Measurements from ENCODE around the gene PRSS21. TPM values are rescaled to one million over a fixed set of nuclear protein-coding genes. Genes with fewer than 3 reads are reported as not detected.

PRSS21 gene
- total RNA-seq, 4 donors from 2014 or later: 1.5 TPM; not detected in 3

- no peak for DNase-seq
- peaks cover 0 to 20% (median 5%) of the 10 kb centered on the region in 3 donors for H3K9me3 ChIP-seq
- H3K4me1 ChIP-seq: peaks cover 9 to 41% (median 11%) of the 10 kb centered on the region in 3 donors
- peak overlapping the region; percentile 85 to 91 (median 88) for H3K27ac ChIP-seq
- no peak for TF ChIP-seq CTCF (IDR thresholded peaks at IDR 0.05)
- no peak for TF ChIP-seq POLR2A (IDR thresholded peaks at IDR 0.05)
- WGBS, 2 donors: 89 to 90% methylated on average over 4 to 5 of the region's 24 CpGs
- intact Hi-C loops (cut with DNase I): no loop called here
- peak overlapping the region; percentile 48 to 67 (median 54) for H3K4me3 ChIP-seq
- H3K27me3 ChIP-seq: peaks cover 0 to 74% (median 0%) of the 10 kb centered on the region in 4 donors
- peaks cover 0 to 34% (median 0%) of the 10 kb centered on the region in 3 donors for H3K36me3 ChIP-seq
These were observed 39.8 kb downstream of the PRSS21 start for GRCh38 chr16:2856686-2857450.

GRCh38 chr16:2857451-2858244 is 40.6 kb downstream of the PRSS21 start, which contains the start of gene PRSS22:
Gene PRSS22 (minus strand): TSS chr16:2858170. CDS start chr16:2858104, 66 bp downstream.
- H3K9me3 ChIP-seq: peaks cover 0 to 20% (median 5%) of the 10 kb centered on the region in 3 donors
- H3K27me3 ChIP-seq: peaks cover 0 to 72% (median 0%) of the 10 kb centered on the region in 4 donors
- 3 to 6% methylated on average over 23 to 25 of the region's 42 CpGs for WGBS, 2 donors
- H3K27ac ChIP-seq: peak within 1 kb of the TSS; percentile 85 to 91 (median 88)
- intact Hi-C loops (cut with DNase I): no loop called here
- H3K4me3 ChIP-seq: peak within 1 kb of the TSS; percentile 48 to 67 (median 54)
- H3K36me3 ChIP-seq: peaks cover 0 to 27% (median 0%) of the 10 kb centered on the region in 3 donors
- TF ChIP-seq POLR2A (IDR thresholded peaks at IDR 0.05) (peak in 2 of 4 donors; percentile 33 to 36), CTCF (IDR thresholded peaks at IDR 0.05) (no peak)
- peaks cover 9 to 41% (median 11%) of the 10 kb centered on the region in 3 donors for H3K4me1 ChIP-seq
- DNase-seq: no peak

GRCh38 chr16:2858245-2859025 is 41.4 kb downstream of the PRSS21 start:
- Histone ChIP-seq H3K27ac (peak overlapping the region; percentile 85 to 91 (median 88)), H3K4me1 (peaks cover 9 to 41% (median 11%) of the 10 kb centered on the region in 3 donors), H3K9me3 (peaks cover 0 to 20% (median 5%) of the 10 kb centered on the region in 3 donors), H3K36me3 (peaks cover 0 to 20% (median 0%) of the 10 kb centered on the region in 3 donors), H3K4me3 (peak overlapping the region; percentile 48 to 67 (median 54)), H3K27me3 (peaks cover 0 to 69% (median 0%) of the 10 kb centered on the region in 4 donors)
- 7 to 25% methylated on average over 2 to 5 of the region's 23 CpGs for WGBS, 2 donors
- no peak for TF ChIP-seq POLR2A (IDR thresholded peaks at IDR 0.05)
- TF ChIP-seq CTCF (IDR thresholded peaks at IDR 0.05): peak in 4 of 6 experiments; percentile 10 to 44 (median 23)
- intact Hi-C loops (cut with DNase I): no loop called here
- DNase-seq: no peak

GRCh38 chr16:2859686-2860265 is 42.7 kb downstream of the PRSS21 start:
- H3K9me3 ChIP-seq: peaks cover 0 to 14% (median 0%) of the 10 kb centered on the region in 3 donors
- H3K4me3 ChIP-seq: no peak overlapping the region
- intact Hi-C loops (cut with DNase I): no loop called here
- WGBS, 2 donors: 69 to 70% methylated on average over 5 of the region's 10 CpGs
- H3K27me3 ChIP-seq: peaks cover 0 to 73% (median 0%) of the 10 kb centered on the region in 4 donors
- no peak overlapping the region for H3K27ac ChIP-seq
- DNase-seq: no peak
- H3K4me1 ChIP-seq: peaks cover 9 to 41% (median 11%) of the 10 kb centered on the region in 3 donors
- TF ChIP-seq CTCF (IDR thresholded peaks at IDR 0.05): no peak
- TF ChIP-seq POLR2A (IDR thresholded peaks at IDR 0.05): no peak
- peaks cover 0 to 6% (median 0%) of the 10 kb centered on the region in 3 donors for H3K36me3 ChIP-seq
